Measurements from ENCODE around the gene PPM1F. TPM values are rescaled to one million over a fixed set of nuclear protein-coding genes. Genes with fewer than 3 reads are reported as not detected.

Gene PPM1F
- 90.8 TPM for total RNA-seq

GRCh38 chr22:21952586-21953571 is at the start of gene PPM1F:
Gene PPM1F, minus strand, starts transcription at chr22:21952848. Its CDS starts 6,800 bp downstream, at chr22:21946048.
- DNase-seq (ENCODE audit: low read depth in 2 of 3, low spot score in 2 of 3): peak; percentile 81 to 97 (median 88)

GRCh38 chr22:22001664-22002525 is 49.2 kb upstream of the PPM1F start:
- no peak for DNase-seq (ENCODE audit: low read depth in 2 of 3, low spot score in 2 of 3)

GRCh38 chr22:21998595-21999247 is 46.1 kb upstream of the PPM1F start:
- DNase-seq (ENCODE audit: low read depth in 2 of 3, low spot score in 2 of 3): no peak

- DNase-seq (ENCODE audit: low read depth in 2 of 3, low spot score in 2 of 3): no peak
Measured at GRCh38 chr22:21996175-21996720, 43.6 kb upstream of the PPM1F start.

- no peak for DNase-seq (ENCODE audit: low read depth in 2 of 3, low spot score in 2 of 3)
Measured at GRCh38 chr22:21995660-21996059, 43.0 kb upstream of the PPM1F start.

GRCh38 chr22:21994881-21995444 is 42.3 kb upstream of the PPM1F start:
- no peak for DNase-seq (ENCODE audit: low read depth in 2 of 3, low spot score in 2 of 3)

GRCh38 chr22:21992593-21993237 is 40.1 kb upstream of the PPM1F start:
- no peak for DNase-seq (ENCODE audit: low read depth in 2 of 3, low spot score in 2 of 3)

GRCh38 chr22:21991774-21992173 is 39.1 kb upstream of the PPM1F start:
- DNase-seq (ENCODE audit: low read depth in 2 of 3, low spot score in 2 of 3): no peak

GRCh38 chr22:21991304-21991596 is 38.6 kb upstream of the PPM1F start:
- no peak for DNase-seq (ENCODE audit: low read depth in 2 of 3, low spot score in 2 of 3)

GRCh38 chr22:21990445-21991303 is 38.0 kb upstream of the PPM1F start:
- no peak for DNase-seq (ENCODE audit: low read depth in 2 of 3, low spot score in 2 of 3)

GRCh38 chr22:21989049-21989448 is 36.4 kb upstream of the PPM1F start:
- no peak for DNase-seq (ENCODE audit: low read depth in 2 of 3, low spot score in 2 of 3)

- DNase-seq (ENCODE audit: low read depth in 2 of 3, low spot score in 2 of 3): no peak
Measured at GRCh38 chr22:21985214-21985613, 32.6 kb upstream of the PPM1F start.

- DNase-seq (ENCODE audit: low read depth in 2 of 3, low spot score in 2 of 3): no peak
Measured at GRCh38 chr22:21984793-21985192, 32.1 kb upstream of the PPM1F start.

- DNase-seq (ENCODE audit: low read depth in 2 of 3, low spot score in 2 of 3): peak; percentile 40 to 81 (median 73)
Measured at GRCh38 chr22:21982338-21982965, 29.8 kb upstream of the PPM1F start, which contains the start of gene TOP3B. Gene TOP3B, minus strand, starts transcription at chr22:21982787. Its CDS starts 7,078 bp downstream, at chr22:21975709.

- DNase-seq (ENCODE audit: low read depth in 2 of 3, low spot score in 2 of 3): no peak
Measured at GRCh38 chr22:21981874-21982273, 29.2 kb upstream of the PPM1F start.

- DNase-seq (ENCODE audit: low read depth in 2 of 3, low spot score in 2 of 3): no peak
Measured at GRCh38 chr22:21980547-21980946, 27.9 kb upstream of the PPM1F start.

GRCh38 chr22:21978564-21979386 is 26.1 kb upstream of the PPM1F start:
- DNase-seq (ENCODE audit: low read depth in 2 of 3, low spot score in 2 of 3): no peak

- DNase-seq (ENCODE audit: low read depth in 2 of 3, low spot score in 2 of 3): no peak
Measured at GRCh38 chr22:21977814-21978213, 25.2 kb upstream of the PPM1F start.
